Spinal cord (tissue), 10 donors: ENCODE data around the gene TLN1. TPM values are rescaled to one million over a fixed set of nuclear protein-coding genes. Genes with fewer than 3 reads are reported as not detected.

Experiments
- DNase-seq, 6 donors: peaks; one replicate each; pipeline versions ENCODE4 v3.0.0 to v3.0.0-alpha.2; 2013 to 2015; ENCODE audit warnings: low spot score in 6 of 6, low read depth in 4 of 6
- H3K27ac ChIP-seq: one replicate; pipeline ENCODE4 v1.5.1; 2013; ENCODE audit warnings: low read depth, low read length, control low read depth
- H3K27me3 ChIP-seq: one replicate; pipeline ENCODE4 v1.6.1; 2013; ENCODE audit warnings: low read length; ENCODE audit not compliant: control insufficient read depth, insufficient read depth
- H3K36me3 ChIP-seq: one replicate; pipeline ENCODE4 v1.6.1; 2013; ENCODE audit warnings: low read length; ENCODE audit not compliant: control insufficient read depth, insufficient read depth
- H3K4me1 ChIP-seq: one replicate; pipeline ENCODE4 v1.6.1; 2013; ENCODE audit warnings: low read length; ENCODE audit not compliant: control insufficient read depth, insufficient read depth
- H3K4me3 ChIP-seq: one replicate; pipeline ENCODE4 v1.5.1; 2013; ENCODE audit warnings: low read depth, low read length, control low read depth
- H3K9me3 ChIP-seq: one replicate; pipeline ENCODE4 v1.6.1; 2013; ENCODE audit warnings: low read length; ENCODE audit not compliant: control insufficient read depth, insufficient read depth
- WGBS: methylation state at CpG from one replicate; pipeline ENCODE4 v1.1.5; 2013; ENCODE audit warnings: missing lambda C conversion rate; ENCODE audit not compliant: insufficient coverage; 5-methylcytosine and 5-hydroxymethylcytosine counted together
- polyA plus RNA-seq, 2 donors: library from polyadenylated mRNA; unstranded; fragments of 120-200 nt; gene quantifications; one replicate each; pipeline ENCODE4 v1.2.1, GENCODE V29; 2013; ENCODE audit not compliant: insufficient read length in 2 of 2
- total RNA-seq, 2 donors: library from RNA; depleted of rRNA in 1 of 2; stranded (reverse); fragments of 120-200 nt in 1 of 2; fragments of >200 nt in 1 of 2; gene quantifications; one replicate each; pipeline versions ENCODE4 v1.2.3 to v1.2.4, GENCODE V29; 2013 to 2014
- donor health status: healthy.

TLN1 gene
- total and polyA plus RNA-seq, 4 donors: 73.7 to 135 (median 83.0) TPM

DNA sequence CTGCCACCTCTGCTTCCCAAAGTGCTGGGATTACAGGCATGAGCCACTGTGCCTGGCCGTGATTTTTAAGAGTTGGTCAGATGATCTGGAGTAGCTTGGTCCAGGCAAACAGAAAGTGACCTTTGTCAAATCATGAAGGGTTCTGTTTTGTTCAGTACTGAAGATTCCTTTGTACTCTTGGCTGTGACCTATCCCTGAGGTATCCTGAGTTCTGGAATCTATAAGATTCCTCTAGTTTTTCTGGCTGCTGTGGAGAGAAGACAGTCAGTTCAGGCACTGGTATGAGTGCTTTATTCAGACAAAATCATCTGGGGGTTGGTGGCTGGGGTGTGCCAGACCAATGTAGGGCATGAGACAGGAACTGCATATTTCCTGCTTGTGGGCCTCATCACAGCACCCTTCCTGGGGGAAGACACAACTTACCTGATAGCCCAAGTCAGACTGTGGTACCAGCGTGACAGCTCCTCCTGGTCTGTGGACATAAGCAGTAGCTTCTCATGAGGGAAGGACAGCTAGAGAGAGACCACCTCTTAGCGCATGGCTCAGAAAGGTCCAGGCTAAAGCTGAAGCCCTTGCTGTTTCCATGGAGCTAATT, 70.1 kb downstream of the TLN1 start:
- Histone ChIP-seq H3K9me3 (no peaks in the 10 kb centered on the region), H3K36me3 (peaks cover 19% of the 10 kb centered on the region), H3K27ac (no peak overlapping the region), H3K4me1 (peaks cover 18% of the 10 kb centered on the region), H3K4me3 (no peak overlapping the region), H3K27me3 (no peaks in the 10 kb centered on the region)
- 82% methylated on average over 2 of the region's 3 CpGs for WGBS
- DNase-seq: no peak

DNA sequence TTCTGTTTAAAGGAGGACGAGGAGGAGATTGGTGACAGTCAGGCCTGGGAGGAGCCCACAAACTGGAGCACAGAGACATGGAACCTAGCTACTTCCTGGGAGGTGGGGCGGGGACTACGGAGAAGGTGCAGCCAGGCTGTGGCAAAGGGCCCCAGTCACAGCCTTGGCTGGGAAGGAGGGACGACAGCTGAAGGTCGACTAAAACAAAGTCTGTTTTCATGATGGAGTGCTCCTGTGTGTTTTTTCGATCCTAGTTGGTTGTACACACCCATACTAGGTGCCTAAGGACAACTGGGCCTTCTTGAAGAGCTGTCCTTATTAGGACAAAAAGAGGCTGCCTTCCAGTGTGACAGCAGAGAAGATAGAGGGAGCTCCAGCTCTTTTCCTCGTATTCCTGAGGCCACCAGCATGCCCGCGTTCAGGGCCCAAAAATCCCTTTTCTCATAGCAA, 71.0 kb downstream of the TLN1 start:
- H3K4me3 ChIP-seq: no peak overlapping the region
- H3K36me3 ChIP-seq: peaks cover 19% of the 10 kb centered on the region
- no peak overlapping the region for H3K27ac ChIP-seq
- peak in 2 of 6 donors; percentile 29 to 47 for DNase-seq
- H3K27me3 ChIP-seq: no peaks in the 10 kb centered on the region
- no peaks in the 10 kb centered on the region for H3K9me3 ChIP-seq
- H3K4me1 ChIP-seq: peaks cover 22% of the 10 kb centered on the region
- WGBS: 85% methylated on average over 6 of the region's 9 CpGs

DNA sequence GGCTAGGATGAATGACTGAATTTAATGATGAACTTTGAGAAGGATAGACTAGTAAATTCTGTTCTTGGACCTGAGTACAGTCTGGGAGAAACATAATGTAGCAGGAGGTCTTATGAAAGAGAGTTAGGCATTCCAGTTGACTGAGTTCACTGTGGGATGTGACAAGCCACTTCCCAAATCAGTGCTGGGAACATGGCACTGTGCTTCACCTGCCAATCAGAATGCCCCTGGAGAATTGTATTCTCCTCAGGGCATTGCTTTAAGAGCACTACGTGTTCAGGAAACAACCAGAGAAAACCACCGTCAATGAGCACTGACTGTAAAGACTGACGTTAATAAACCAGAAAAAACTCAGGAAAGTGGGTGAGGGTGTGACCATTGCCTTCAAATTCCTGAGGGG, 72.7 kb downstream of the TLN1 start:
- DNase-seq: no peak
- Histone ChIP-seq H3K9me3 (no peaks in the 10 kb centered on the region), H3K4me3 (peak overlapping the region; percentile 85), H3K27ac (peak overlapping the region; percentile 34), H3K4me1 (peaks cover 9% of the 10 kb centered on the region), H3K36me3 (peaks cover 19% of the 10 kb centered on the region), H3K27me3 (no peaks in the 10 kb centered on the region)
- WGBS: 86% methylated on average over 3 of the region's 3 CpGs

DNA sequence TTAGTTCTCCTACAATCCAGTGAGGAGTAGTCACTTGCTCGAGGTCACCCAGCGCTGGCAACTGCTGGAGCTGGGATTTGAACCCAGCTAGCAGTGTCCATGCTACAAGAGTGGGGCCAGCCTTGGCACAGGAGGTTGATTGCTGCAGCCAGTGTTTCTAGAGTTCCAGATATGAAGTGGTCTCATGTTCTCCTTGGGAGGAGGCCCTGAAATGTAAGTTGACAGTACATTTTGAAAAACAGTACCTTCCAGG, 73.1 kb downstream of the TLN1 start:
- WGBS: 0% methylated on average over 2 of the region's 2 CpGs
- H3K4me3 ChIP-seq: peak overlapping the region; percentile 85
- peak overlapping the region; percentile 99 for H3K27ac ChIP-seq

DNA sequence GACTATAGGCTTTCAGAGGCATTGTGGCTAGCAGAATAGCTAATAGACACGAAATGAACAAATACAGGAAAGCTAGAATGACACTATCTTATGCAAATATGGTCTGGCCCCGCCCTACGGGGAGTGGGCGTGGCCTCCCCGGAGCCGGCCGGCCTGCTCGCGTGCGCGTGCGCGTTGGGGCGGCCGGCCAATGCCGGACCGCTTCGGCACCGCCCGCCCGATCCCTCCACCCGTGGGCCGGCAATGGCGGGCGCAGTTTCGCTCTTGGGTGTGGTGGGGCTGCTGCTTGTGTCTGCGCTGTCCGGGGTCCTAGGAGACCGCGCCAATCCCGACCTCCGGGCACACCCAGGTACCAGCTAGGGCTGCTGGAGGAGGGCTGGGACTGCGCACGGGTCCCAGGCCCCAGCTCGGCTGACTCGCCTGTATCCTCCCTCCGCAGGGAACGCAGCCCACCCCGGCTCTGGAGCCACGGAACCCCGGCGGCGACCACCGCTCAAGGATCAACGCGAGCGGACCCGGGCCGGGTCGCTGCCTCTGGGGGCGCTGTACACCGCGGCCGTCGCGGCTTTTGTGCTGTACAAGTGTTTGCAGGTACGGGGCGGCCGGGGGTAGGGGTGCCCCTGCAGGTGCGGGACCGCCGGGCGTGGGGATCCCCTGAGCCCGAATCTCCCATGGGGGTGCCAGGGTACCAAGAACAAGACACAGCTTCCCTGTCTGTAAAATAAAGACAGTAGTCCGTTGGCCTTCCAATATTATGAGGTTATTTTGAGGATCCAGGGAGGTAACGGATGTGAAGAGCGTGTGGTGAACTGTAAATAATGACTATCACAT, 73.6 kb downstream of the TLN1 start, which contains the start of gene CCDC107:
TSS of gene CCDC107 (plus strand) at position 156 of the 831 bp plus-strand sequence. CDS start at position 244, 88 bp downstream.
- peaks cover 6% of the 10 kb centered on the region for H3K4me1 ChIP-seq
- peaks cover 19% of the 10 kb centered on the region for H3K36me3 ChIP-seq
- WGBS: under 1% methylated on average over 64 of the region's 67 CpGs
- peak within 1 kb of the TSS; percentile 85 for H3K4me3 ChIP-seq
- no peaks in the 10 kb centered on the region for H3K9me3 ChIP-seq
- peak within 1 kb of the TSS; percentile 99 for H3K27ac ChIP-seq
- H3K27me3 ChIP-seq: no peaks in the 10 kb centered on the region
- DNase-seq: peak; percentile 78 to 97 (median 86)

More for the DNA sequence above, 73.1 kb downstream of the TLN1 start:
- H3K36me3 ChIP-seq: peaks cover 19% of the 10 kb centered on the region
- H3K27me3 ChIP-seq: no peaks in the 10 kb centered on the region
- H3K9me3 ChIP-seq: no peaks in the 10 kb centered on the region
- H3K4me1 ChIP-seq: peaks cover 6% of the 10 kb centered on the region
- peak in 2 of 6 donors; percentile 64 to 78 for DNase-seq

DNA sequence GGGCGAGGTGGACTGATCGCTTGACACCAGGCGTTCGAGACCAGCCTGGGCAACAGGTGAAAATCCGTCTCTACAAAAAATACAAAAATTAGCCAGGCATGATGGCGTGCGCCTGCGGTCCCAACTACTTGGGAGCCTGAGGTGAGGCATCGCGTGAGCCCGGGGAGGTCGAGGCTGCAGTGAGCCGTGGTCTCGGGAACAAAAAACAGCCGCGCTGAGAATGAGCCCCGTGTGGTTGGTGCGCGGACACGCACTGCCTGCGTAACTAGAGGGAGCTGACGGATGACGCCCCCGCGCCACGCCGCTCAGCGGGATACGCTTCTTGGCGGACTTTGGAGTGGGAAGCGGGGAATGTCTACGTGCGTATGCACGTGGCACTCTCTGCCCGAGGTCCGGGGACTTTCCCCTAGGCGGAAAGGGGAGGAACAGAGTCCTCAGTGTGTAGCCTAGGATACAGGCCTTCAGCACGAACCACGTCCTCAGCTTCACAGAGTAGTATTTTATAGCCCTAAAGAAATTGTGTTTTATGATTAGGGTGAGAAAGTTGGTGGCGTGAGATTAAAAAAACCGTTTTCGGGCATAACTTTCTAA, 74.4 kb downstream of the TLN1 start, which contains the start of gene RMRP:
TSS of gene RMRP (minus strand) at position 474 of the 591 bp plus-strand sequence.
- Histone ChIP-seq H3K4me1 (peaks cover 6% of the 10 kb centered on the region), H3K9me3 (no peaks in the 10 kb centered on the region), H3K4me3 (peak within 1 kb of the TSS; percentile 85), H3K36me3 (peaks cover 19% of the 10 kb centered on the region), H3K27ac (peak within 1 kb of the TSS; percentile 99), H3K27me3 (no peaks in the 10 kb centered on the region)
- 0% methylated on average over 36 of the region's 42 CpGs for WGBS
- peak; percentile 94 to 100 (median 97) for DNase-seq

DNA sequence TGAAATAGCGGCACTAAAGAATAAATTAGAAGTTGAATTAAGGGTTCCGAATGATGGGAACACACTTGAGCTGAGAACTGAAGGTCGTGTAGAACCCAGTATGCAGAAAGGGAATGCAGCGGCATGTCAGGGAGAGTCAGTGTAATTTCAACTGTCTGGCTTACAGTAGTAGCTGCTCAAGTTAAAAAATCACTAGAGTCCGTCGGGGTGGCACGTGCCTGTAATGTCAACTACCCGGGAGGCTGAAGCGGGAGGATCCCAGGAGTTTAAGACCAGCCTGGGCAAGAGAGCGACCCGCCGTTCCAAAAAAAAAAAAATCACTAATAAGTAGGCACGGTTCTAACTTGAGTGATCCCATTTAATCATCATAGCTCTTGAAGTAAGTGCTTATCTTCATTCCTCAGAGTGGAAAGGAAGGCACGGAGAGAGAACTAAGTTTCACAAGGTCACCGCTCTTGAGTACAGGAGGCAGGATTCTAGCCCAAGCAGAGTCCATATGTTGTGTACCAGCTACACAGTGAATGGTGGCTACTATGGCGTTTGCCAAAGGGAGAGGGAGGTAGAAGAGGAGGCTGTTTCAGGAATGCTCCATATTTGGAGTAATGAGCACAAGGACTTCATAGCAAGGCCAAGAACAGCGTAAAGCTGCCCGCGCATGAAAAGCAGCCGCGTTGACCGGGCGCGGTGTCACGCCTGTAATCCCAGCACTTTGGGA, 75.0 kb downstream of the TLN1 start:
- peak in 2 of 6 donors; percentile 42 to 76 for DNase-seq
- H3K36me3 ChIP-seq: peaks cover 13% of the 10 kb centered on the region
- peak overlapping the region; percentile 85 for H3K4me3 ChIP-seq
- H3K27ac ChIP-seq: peak overlapping the region; percentile 85
- 16% methylated on average over 21 of the region's 25 CpGs for WGBS
- H3K9me3 ChIP-seq: no peaks in the 10 kb centered on the region
- no peaks in the 10 kb centered on the region for H3K27me3 ChIP-seq
- peaks cover 6% of the 10 kb centered on the region for H3K4me1 ChIP-seq

DNA sequence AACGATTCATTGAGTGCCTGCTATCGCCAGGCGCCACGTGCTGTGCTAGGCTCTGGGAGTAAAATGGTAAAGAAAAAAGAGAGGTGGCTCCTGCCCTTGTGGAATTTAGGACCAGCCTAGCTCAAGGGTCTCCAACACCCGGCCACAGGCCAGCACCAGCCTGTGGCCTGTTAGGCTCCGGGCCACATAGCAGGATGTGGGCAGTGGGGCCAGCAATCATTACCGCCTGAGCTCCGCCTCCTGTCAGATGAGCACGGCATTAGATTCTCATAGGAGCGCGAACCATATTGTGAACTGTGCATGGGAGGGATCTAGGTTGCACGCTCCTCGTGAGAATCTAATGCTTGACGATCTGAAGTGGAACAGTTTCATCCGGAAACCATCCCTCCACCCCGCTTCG, 75.6 kb downstream of the TLN1 start:
- H3K4me3 ChIP-seq: no peak overlapping the region
- H3K36me3 ChIP-seq: peaks cover 13% of the 10 kb centered on the region
- H3K27me3 ChIP-seq: no peaks in the 10 kb centered on the region
- H3K27ac ChIP-seq: no peak overlapping the region
- WGBS: 59% methylated on average over 12 of the region's 17 CpGs
- DNase-seq: no peak
- H3K4me1 ChIP-seq: peaks cover 6% of the 10 kb centered on the region
- H3K9me3 ChIP-seq: no peaks in the 10 kb centered on the region

DNA sequence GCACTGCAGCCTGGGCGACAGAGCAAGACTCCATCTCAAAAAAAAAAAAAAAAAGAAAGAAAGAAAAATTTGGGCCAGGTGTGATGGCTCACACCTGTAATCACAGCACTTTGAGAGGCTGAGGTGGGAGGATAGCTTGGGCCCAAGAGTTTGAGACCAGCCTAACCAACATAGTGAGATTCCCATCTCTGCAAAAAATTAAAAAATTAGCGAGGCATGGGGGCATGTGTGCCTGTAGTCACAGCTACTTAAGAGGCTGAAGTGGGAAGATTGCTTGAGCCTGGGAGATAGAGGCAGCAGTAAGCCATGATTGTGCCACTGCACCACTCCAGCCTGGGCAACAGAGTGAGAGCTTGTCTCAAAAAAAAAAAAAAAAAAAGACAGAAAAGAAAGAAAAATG, 78.4 kb downstream of the TLN1 start:
- no peaks in the 10 kb centered on the region for H3K36me3 ChIP-seq
- H3K9me3 ChIP-seq: no peaks in the 10 kb centered on the region
- no peak for DNase-seq
- H3K4me3 ChIP-seq: no peak overlapping the region
- H3K4me1 ChIP-seq: peaks cover 4% of the 10 kb centered on the region
- no peak overlapping the region for H3K27ac ChIP-seq
- H3K27me3 ChIP-seq: no peaks in the 10 kb centered on the region
- 100% methylated on average over 1 of the region's 2 CpGs for WGBS
